Stomach (tissue), 9 donors: Measurements from ENCODE around the gene ABCC9. TPM values are rescaled to one million over a fixed set of nuclear protein-coding genes. Genes with fewer than 3 reads are reported as not detected.

Source experiments
- DNase-seq, 2 donors: peaks; one replicate each; pipeline versions ENCODE4 v3.0.0 to v3.0.0-alpha.2; 2013 to 2019
- H3K27ac ChIP-seq, 5 donors: fragments of 200-600 bp in 4 of 5; sonication (generic) in 4 of 5; one replicate each; pipeline ENCODE4 v1.5.1; 2013 to 2019; ENCODE audit warnings: mild to moderate bottlenecking in 1 of 5, moderate library complexity in 1 of 5
- H3K27me3 ChIP-seq, 3 donors: fragments of 200-600 bp; sonication (generic); one replicate each; pipeline ENCODE4 v1.5.1; 2017 to 2019; ENCODE audit warnings: mixed run types in 1 of 3
- H3K36me3 ChIP-seq, 4 donors: fragments of 200-600 bp; sonication (generic); 1 replicate in 3 of 4; 2 replicates in 1 of 4; pipeline ENCODE4 v1.5.1; 2016 to 2019
- H3K4me1 ChIP-seq, 4 donors: fragments of 200-600 bp; sonication (generic); one replicate each; pipeline ENCODE4 v1.5.1; 2016 to 2019
- H3K4me3 ChIP-seq, 4 donors: fragments of 200-600 bp; sonication (generic) in 3 of 4; one replicate each; pipeline ENCODE4 v1.5.1; 2016 to 2019; ENCODE audit warnings: mild to moderate bottlenecking in 1 of 4
- H3K9me3 ChIP-seq, 4 donors: fragments of 200-600 bp; sonication (generic); one replicate each; pipeline ENCODE4 v1.5.1; 2016 to 2019
- EP300 ChIP-seq: sonication (generic); formaldehyde crosslinking; IDR thresholded peaks from one replicate; pipeline ENCODE4 v1.6.1; 2017; ENCODE audit warnings: antibody characterized with exemption
- POLR2A ChIP-seq, 4 donors: fragments of 450-650 bp; IDR thresholded peaks; one replicate each; pipeline ENCODE4 v1.6.1; 2016; ENCODE audit warnings: antibody characterized with exemption in 4 of 4, control low read depth in 2 of 4, mild to moderate bottlenecking in 1 of 4, moderate library complexity in 1 of 4
- POLR2AphosphoS5 ChIP-seq, 3 donors: sonication (generic); formaldehyde crosslinking; IDR thresholded peaks; one replicate each; pipeline ENCODE4 v1.6.1; 2016; ENCODE audit warnings: antibody characterized with exemption in 3 of 3
- WGBS, 5 donors: extraction: QIAGEN DNeasy Blood & Tissue Kit in 3 of 5; methylation state at CpG; one replicate each; pipeline versions ENCODE4 v1.1.5 to v1.1.7; 2013 to 2018; 5-methylcytosine and 5-hydroxymethylcytosine counted together
- intact Hi-C: fragments of 100-400 bp; cut with DNase I; formaldehyde crosslinking; loops from one replicate; pipeline ENCODE4 v1.15.1; 2023; ENCODE audit warnings: low total_unique reads
- polyA plus RNA-seq, 3 donors: library from polyadenylated mRNA; stranded (reverse); fragments of 200-250 nt; gene quantifications; one replicate each; pipeline ENCODE4 v1.2.3, GENCODE V29; 2013
- total RNA-seq, 5 donors: library from RNA; depleted of rRNA; stranded (reverse); fragments of >200 nt; gene quantifications; one replicate each; pipeline versions ENCODE4 v1.1.0 to v1.2.3, GENCODE V29; 2014 to 2016
- TF ChIP-seq, protein P1 (sequence below), 7 experiments: fragments of 450-650 bp in 4 of 7; fragments of 200-600 bp in 3 of 7; sonication (generic) in 3 of 7; IDR thresholded peaks; one replicate each; pipeline ENCODE4 v1.5.1; 2016 to 2019; ENCODE audit warnings: antibody characterized with exemption in 7 of 7, control low read depth in 2 of 7, mild to moderate bottlenecking in 1 of 7
- donor health status: healthy with polysubstance abuse.
- donor health status: Bipolar disorder and iron deficiency.
- donor health status: healthy.

ABCC9 gene
- total and polyA plus RNA-seq, 8 donors = 1.2 to 60.1 (median 10.4) TPM

- Histone ChIP-seq H3K36me3 (peaks cover 0 to 9% (median 1%) of the 10 kb centered on the region in 4 donors), H3K27me3 (peaks cover 0 to 26% (median 10%) of the 10 kb centered on the region in 3 donors), H3K4me1 (peaks cover 0 to 28% (median 13%) of the 10 kb centered on the region in 4 donors), H3K4me3 (no peak overlapping the region), H3K9me3 (no peaks in the 10 kb centered on the region), H3K27ac (peak overlapping the region in 1 of 5 donors; percentile 92)
- WGBS, 5 donors = 47 to 72% (median 62%) methylated on average over 1 of the region's 1 CpG
- TF ChIP-seq EP300 (no peak), POLR2AphosphoS5 (IDR thresholded peaks at IDR 0.05) (no peak), POLR2A (IDR thresholded peaks at IDR 0.05) (no peak)
- TF ChIP-seq, protein P1, sequence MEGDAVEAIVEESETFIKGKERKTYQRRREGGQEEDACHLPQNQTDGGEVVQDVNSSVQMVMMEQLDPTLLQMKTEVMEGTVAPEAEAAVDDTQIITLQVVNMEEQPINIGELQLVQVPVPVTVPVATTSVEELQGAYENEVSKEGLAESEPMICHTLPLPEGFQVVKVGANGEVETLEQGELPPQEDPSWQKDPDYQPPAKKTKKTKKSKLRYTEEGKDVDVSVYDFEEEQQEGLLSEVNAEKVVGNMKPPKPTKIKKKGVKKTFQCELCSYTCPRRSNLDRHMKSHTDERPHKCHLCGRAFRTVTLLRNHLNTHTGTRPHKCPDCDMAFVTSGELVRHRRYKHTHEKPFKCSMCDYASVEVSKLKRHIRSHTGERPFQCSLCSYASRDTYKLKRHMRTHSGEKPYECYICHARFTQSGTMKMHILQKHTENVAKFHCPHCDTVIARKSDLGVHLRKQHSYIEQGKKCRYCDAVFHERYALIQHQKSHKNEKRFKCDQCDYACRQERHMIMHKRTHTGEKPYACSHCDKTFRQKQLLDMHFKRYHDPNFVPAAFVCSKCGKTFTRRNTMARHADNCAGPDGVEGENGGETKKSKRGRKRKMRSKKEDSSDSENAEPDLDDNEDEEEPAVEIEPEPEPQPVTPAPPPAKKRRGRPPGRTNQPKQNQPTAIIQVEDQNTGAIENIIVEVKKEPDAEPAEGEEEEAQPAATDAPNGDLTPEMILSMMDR (IDR thresholded peaks at IDR 0.05) = no peak
- intact Hi-C loops = no loop called here
- no peak for DNase-seq
Measured at GRCh38 chr12:21771311-21771710, 169.9 kb downstream of the ABCC9 start.

DNA sequence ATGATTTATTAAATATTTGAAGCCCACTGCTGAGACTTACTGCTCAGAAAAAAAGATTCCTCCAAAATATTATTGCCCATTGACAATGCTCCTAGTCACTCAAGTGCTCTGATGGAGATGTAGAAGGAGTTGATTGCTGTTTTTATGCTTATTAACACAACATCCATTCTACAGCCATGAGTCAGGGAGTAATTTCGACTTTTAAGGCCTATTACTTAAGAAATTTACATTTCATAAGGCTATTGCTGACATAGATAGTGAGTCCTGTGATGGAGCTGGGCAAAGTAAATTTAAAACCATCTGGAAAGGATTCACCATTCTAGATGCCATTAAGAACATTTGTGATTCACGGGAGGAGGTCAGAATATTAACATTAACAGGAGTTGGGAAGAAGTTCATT, 171.9 kb downstream of the ABCC9 start:
- H3K4me1 ChIP-seq = peaks cover 0 to 11% (median 5%) of the 10 kb centered on the region in 4 donors
- no peak for TF ChIP-seq EP300
- TF ChIP-seq POLR2AphosphoS5 (IDR thresholded peaks at IDR 0.05) = no peak
- TF ChIP-seq, protein P1 (IDR thresholded peaks at IDR 0.05) = no peak
- no peak for TF ChIP-seq POLR2A (IDR thresholded peaks at IDR 0.05)
- no peak for DNase-seq
- H3K4me3 ChIP-seq = no peak overlapping the region
- H3K36me3 ChIP-seq = peaks cover 0 to 23% (median 8%) of the 10 kb centered on the region in 4 donors
- 63 to 77% (median 69%) methylated on average over 2 of the region's 2 CpGs for WGBS, 5 donors
- peaks cover 0 to 13% (median 2%) of the 10 kb centered on the region in 3 donors for H3K27me3 ChIP-seq
- no peak overlapping the region for H3K27ac ChIP-seq
- H3K9me3 ChIP-seq = no peaks in the 10 kb centered on the region
- intact Hi-C loops = no loop called here

GRCh38 chr12:21766403-21766802, 174.8 kb downstream of the ABCC9 start:
- TF ChIP-seq, protein P1 (IDR thresholded peaks at IDR 0.05) = no peak
- TF ChIP-seq EP300 = no peak
- no peak for TF ChIP-seq POLR2AphosphoS5 (IDR thresholded peaks at IDR 0.05)
- TF ChIP-seq POLR2A (IDR thresholded peaks at IDR 0.05) = no peak
- intact Hi-C loops = no loop called here
- no peak overlapping the region for H3K4me3 ChIP-seq
- H3K27me3 ChIP-seq = no peaks in the 10 kb centered on the region
- 78 to 94% (median 87%) methylated on average over 2 of the region's 2 CpGs for WGBS, 5 donors
- DNase-seq = no peak
- no peaks in the 10 kb centered on the region for H3K9me3 ChIP-seq
- peaks cover 0 to 23% (median 8%) of the 10 kb centered on the region in 4 donors for H3K36me3 ChIP-seq
- peaks cover 0 to 20% (median 3%) of the 10 kb centered on the region in 4 donors for H3K4me1 ChIP-seq
- H3K27ac ChIP-seq = no peak overlapping the region

GRCh38 chr12:21764950-21765349, 176.3 kb downstream of the ABCC9 start:
- intact Hi-C loops = no loop called here
- no peaks in the 10 kb centered on the region for H3K27me3 ChIP-seq
- H3K4me1 ChIP-seq = peaks cover 0 to 14% (median 3%) of the 10 kb centered on the region in 4 donors
- 92 to 96% (median 93%) methylated on average over 4 of the region's 4 CpGs for WGBS, 5 donors
- no peak overlapping the region for H3K4me3 ChIP-seq
- no peak for DNase-seq
- TF ChIP-seq, protein P1 (IDR thresholded peaks at IDR 0.05) = no peak
- TF ChIP-seq POLR2A (IDR thresholded peaks at IDR 0.05) (no peak), POLR2AphosphoS5 (IDR thresholded peaks at IDR 0.05) (no peak), EP300 (no peak)
- peak overlapping the region in 1 of 5 donors; percentile 31 for H3K27ac ChIP-seq
- H3K36me3 ChIP-seq = peaks cover 0 to 23% (median 8%) of the 10 kb centered on the region in 4 donors
- H3K9me3 ChIP-seq = no peaks in the 10 kb centered on the region
